ENCODE results near the gene UGGT1.

GRCh38 chr2:128180031-128180430 lies 89.0 kb downstream of the UGGT1 start:
- TF ChIP-seq CTCF (IDR thresholded peaks at IDR 0.05 in 8 of 11, conservative IDR thresholded peaks at IDR 0.05 in 3 of 11) (no peak), POLR2A (IDR thresholded peaks at IDR 0.05) (no peak), POLR2AphosphoS5 (IDR thresholded peaks at IDR 0.05) (no peak)

All from spleen (tissue), 7 donors.